GM04503 (cell line): ENCODE measurements around the gene CA5A.
A peak's percentile ranks its signal among the peaks of the same experiment; 100 is the strongest.
"Not testable (repeated sequence)": the region's sequence is repeated elsewhere in the genome, so short reads cannot be mapped to it uniquely, and the experiment has no call there.

ENCODE experiments used
- DNase-seq: peaks from one replicate; pipeline ENCODE4 v3.0.0-alpha.2; 2012; ENCODE audit warnings: low read depth

CA5A gene

DNA sequence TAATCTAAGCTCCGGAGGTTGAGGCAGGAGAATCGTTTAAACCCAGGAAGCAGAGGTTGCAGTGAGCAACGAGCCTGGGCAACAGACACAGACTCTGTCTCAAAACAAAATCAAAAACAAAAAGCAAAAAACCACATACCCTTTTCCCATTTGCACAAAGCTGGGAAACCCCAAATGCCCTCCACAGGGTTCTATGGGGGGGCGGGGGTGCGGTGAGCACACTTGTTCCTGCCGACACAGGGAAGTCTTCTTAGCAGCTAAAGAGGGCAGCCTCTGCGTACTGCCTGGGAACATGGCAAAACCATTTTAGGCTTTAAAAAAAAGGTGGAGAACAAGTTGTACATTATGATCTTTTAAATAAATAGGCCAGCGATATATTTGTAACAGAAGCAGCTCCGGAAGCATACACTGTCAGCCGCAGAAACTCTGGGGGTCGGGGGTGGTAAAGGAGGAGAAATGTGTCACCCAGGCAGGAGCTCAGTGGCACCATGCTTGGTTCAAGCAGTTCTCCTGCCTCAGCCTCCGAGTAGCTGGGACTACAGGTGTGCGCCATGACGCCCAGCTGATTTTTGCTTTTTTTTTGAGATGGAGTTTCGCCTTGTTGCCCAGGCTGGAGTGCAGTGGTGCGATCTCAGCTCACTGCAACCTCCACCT is 70.3 kb downstream of the CA5A start:
- DNase-seq: not testable (repeated sequence)

DNA sequence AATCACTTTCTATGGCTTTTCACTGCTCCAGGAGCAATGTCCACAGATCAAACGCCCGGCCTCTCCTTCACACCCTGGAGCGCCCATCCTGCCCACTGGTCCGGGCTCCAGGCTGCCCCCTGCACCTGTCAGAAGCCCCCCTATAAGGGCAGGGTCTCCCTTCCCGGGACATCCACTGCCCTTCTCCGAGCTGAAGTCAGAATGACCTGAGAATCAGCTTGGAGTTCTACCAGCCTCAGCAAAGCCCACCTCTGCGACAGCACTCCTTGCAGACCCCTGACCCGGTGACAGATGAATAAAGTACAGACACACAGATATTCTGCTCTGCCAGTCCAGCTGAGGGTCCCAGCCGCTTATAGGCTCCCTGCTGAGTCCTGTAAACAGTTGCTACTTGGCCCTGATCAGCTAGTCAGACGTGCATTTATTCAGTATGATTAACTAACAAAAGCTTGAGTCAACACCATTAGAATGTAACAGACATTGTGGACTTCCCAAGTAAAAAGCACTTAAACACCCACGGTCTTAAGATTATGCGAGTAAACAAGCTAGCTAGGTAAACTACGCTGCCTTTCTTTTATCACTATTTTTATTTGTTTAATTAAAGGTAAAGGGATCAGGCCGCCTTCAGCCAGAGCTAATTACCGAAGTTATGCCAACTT is 71.9 kb downstream of the CA5A start:
- no peak for DNase-seq

DNA sequence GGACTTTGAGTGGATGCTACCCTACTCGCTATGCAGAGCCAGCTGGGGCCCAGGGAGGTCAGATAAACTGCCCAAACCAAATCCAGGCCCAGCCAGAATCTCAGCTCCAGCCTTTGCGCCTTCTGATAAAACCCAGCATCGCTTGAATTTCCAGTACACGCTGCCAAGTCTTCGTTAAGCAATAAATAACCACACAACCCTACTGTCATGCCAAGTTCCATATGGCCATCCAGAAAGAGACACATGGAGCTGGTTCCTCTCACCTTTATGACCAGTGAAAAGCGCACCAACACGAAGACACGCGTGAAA is 73.0 kb downstream of the CA5A start:
- DNase-seq: not testable (repeated sequence)

DNA sequence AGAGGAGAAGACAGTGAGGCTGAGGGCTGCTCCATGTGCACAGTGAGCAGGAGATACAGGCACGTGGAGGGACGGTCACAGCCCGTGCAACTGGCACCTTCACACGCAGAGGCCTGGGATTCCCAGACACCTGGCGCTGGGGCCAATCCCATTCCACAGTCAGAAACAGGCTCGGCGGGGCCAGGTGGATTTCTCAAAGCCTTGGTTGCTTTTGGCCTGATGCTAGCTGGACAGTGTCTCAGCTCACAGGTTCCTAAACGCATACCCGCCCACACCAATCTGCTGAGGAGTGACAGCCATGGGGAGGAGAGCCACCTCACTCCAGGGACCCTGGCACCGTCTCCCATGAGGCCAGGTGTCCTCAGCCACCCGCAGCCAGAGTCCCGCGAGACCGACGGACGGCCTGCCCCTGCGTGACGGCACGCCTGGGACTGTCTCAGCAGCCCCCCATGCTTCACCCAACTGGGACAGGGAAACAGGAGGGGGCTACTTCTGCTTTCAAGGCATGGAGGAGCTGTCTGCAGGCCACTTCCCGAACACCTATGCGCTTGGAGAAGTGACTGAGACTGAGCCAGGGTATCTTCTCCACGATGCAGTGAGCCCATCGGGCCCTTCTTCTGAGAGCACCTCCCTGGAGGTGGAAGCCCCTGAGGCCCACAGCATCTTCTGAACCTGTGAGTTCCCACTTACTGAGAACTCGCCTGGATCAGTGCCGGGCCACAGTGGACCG is 73.6 kb downstream of the CA5A start:
- DNase-seq: not testable (repeated sequence)

DNA sequence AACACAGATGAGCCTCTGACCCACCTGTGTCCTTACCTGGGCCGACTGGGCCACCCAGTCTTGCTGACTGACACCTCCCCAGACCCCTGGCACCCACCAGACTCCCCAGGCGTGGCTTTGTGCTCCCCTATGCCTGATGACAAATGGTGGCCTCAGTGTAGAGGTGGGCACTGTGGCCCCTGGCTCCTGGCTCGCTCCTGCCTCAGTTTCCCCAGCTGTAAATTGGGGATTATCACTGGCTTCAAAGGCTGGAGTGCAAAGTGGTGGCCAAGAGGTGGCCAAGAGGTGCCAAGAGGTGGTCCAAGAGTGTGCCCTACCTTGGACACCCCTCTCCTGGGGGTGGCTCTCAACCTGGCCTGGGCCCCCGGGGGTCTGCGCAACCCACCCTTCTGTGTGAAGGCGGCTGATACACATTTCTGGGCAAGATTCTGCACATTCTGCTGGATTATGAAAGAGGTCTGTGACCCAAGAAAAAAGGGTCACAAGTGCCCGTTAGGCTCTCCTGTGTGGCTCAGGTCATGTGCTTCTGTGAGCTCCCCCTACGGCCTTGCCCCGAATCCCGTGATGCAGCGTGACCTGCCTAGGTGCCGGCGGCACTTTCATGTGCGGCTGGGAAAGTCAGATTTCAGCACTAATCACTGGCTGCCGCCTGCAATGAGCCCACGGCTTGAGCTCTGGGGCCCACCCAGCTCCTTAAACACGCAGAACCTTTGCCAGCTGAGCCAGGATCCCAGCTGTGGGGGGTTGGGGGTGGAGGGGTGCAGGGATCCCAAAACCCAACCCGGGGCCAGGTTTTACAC is 74.8 kb downstream of the CA5A start:
- not testable (repeated sequence) for DNase-seq

DNA sequence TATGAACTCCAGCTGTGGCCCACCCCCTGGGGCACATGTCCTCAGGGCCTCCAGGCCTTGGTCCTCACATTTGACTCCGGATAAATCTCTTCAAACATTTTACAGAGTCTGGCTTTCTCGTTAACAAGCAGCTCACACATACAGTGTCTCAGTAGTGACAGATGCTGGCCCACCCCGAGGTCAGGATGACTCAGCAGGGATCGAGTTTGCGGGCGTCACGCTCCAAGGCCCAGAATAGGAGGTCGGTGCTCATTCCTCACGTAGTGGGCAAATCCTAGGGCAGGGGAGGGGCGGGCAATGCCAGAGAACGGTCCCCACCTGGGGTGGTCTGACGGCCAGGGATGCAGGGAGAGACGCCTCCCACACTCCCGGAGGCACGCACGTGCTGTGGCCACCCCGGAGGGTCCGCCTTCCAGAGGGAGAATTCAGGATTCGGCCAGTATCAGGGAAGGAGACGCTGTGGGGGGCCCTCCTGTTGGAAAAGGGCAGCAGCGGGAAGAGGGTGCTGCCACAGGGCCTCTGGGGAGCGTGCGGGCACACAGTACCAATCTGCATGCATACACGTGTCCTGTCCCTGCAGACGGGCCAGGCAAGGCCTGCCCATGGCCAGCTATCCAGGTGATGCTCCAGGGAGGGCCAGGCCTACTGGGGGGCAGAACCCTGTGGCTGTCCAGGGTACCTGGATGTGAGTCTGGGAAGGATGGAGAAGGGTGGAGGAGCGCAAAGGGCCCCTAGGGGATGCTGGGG is 75.6 kb downstream of the CA5A start:
- peak; percentile 19 for DNase-seq

DNA sequence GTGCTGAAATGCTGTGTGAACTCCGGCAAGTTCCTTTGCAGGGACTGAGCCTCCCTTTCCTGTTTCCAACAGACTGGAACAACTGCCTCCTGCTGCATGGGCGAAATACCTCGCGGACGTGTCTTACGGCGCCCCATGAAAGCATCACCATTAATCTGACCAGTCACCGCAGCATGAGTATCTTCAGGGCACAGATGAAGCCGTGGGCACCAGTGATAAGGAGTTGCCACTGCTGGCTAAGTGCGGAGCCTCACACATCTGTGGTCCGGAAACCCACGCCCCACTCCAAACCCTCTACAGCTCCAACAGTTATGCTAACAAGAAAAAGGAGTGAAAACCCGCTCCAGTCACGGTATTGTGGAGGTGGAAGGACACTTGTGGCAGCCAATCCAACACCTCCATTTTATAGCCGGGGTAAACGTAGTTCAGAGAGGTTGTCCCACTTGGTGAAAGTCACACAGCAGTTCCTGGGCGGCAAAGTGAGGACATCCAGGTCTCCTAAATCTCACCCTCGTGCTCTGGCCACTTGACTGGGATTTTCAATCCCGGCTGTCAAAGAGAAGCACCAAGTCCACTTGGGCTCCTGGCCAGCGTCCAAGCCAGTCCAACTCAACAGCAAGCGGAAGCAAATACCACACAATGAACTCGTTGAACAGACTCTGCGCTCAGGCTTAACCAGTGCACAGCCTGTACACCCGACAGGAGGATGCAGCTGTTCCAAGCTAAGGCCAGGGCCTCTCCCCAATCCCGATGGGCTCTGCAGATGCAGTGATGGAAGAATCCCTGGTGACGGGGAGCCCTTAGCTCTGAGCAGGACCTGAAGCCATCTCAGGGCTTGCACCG is 78.0 kb downstream of the CA5A start:
- DNase-seq: not testable (repeated sequence)

DNA sequence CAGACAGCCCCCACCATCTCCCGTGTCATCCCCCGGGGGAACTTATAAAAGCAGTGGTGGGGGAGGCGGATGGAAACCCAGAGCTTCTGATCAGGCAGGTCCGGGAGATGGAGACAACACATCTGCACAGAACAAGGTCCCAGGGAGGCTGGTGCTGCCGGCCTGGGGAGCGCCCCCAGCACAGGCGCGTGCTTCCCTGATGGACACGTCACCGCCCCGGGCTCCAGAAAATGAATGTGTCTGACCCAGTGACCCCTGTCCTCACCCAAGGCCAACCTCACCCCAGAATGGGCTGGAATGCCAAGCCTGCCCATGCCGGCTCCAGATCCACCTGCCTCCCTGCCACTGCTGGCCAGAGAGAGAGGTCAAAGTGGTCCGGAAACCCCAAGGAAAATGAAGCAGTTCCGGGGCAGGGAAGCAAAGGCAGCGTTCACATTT is 79.5 kb downstream of the CA5A start:
- DNase-seq: no peak

DNA sequence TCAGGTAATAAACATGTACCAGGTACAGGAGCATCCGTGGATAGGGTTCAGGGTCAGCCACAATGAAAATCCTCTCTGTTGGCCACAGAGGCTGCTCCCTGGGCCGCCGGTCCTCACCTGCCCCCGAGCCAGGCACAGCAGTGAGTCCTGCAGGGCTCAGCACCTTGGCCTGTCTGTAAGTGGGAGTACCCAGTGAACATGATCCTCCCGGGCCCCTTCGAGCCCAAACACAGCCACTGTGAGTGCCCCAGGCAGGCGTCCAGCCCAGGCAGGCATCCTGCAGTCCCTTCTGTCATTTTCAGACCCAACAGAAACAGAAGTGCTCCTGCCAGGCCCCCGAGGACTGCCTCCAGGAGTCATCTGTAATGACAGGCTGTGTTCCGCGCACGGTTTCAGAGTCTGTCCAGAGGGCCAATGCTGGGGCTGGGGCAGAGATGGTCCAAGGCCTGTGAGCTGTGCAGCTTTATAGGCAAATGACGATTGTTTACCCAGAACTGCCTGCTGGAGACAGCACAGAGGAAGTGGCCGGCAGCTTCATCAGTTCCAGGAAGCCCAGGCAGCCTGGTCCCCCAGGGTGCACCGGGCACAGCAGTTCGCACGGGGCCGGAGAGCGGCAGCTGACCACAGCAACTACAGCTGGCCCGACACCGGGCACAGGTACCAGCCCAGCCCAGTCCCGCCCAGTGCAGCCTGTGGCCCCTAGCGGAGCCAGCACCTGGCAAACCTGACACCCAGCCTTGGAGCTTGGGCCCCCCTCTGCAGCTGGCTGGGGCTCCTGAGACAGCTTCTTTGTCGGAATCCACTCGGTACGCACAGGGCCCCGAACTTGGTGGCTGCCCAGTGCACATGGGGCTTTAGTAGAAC is 80.2 kb downstream of the CA5A start:
- DNase-seq: no peak

DNA sequence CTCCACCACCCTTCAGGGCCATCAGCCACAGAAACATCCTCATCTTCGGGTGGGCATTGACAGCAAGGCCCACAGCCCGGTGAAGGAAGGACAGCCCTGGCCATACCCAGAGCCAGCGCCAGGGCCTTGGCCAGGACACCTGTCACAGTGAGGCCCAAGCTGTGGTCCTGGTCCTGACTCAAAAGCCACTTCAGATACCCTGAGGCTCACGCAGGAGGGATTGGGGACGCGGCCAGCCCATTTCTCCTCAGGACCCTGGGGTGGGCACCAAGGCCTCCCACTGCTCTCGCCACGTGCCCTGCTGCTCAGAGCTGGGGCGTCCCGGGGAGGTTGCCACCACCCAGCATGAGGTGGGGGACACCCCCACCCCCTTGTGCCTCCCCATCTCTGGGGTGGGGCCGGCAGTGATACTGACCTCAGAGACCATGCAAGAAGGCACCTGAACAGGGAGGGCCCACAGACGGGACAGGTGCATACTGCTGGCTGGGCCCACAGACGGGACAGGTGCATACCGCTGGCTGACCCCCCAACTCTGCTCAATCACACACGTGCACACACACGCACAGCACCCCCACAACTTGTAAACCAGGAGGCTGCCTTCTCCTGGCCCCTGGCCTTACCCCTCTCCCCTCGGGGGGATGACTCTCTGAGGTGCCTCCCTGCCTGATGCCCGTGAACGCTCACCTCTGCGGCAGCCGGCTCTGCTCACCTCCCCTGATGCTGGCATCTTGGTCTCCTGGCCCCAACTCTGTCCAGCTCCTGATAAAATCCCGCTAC is 81.2 kb downstream of the CA5A start:
- DNase-seq: no peak

DNA sequence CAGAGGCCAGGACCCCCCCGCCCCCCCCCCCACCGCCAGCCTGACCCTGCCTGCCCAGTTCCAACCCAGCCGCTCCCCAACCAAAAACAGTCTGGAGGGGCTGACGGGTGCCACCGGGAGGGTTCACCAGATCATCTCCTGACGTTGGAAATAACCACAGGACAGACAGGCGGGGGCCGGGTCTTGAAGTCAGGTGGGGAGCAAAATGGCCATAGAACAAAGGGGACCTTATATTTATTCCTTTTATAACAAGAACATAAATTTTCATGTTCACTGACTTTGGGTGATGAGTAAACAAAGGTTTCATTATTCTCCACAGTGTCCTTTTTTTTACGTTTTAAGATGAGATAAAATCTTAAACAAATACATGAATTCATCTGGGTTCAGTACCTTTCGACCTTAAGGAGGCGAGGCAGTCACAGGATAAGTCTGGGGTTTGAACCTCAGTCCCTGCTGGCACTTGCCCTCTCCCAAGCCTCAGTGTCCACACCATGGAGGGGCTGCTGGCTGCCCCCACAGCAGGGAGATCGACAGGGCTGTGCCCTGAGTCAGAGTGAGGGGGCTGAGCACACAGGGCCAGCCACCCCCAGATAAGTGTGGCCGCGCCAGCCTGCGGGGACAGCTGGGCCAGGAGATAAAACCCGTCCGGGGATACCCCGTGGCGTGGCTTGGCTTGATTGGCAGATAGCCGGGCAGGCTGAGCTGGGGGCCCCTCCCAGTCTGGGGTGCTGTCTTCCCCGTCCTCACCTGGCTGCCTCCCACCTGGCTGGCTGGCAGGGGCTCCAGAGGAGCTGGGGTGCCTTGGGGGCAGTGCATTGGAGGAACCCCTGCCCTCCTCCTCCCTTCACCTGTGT is 82.0 kb downstream of the CA5A start:
- no peak for DNase-seq

DNA sequence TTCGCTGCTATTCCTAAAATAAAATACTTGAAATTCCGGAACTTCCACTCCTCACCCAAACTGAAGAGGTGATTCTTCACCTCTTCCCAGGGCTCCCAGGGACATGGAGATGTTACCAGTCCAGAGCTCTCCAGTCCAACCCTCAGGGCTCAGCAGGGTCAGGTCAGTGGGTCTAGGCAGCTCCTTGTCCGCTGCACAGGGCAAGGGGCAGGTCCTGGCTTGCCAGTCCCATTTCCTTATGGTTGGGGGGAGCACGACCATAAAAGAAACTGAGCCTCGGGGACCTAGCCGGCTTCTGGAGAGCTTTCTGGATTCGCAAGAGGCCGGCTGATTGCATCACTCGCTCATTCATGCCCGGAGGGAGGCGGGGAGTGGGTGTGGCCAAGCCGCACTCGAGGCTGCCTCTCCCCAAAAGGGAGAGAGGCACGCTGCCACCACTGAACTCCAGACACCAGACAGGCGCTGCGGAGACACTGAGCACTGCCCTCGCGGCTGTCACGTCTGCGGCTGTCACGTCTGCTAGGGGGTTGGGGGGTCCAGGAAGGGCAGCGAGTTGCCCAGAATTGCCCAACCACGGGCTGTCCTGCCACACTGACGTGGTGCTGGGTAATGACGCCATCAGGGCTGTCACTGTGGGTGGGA is 82.8 kb downstream of the CA5A start:
- peak; percentile 52 for DNase-seq

DNA sequence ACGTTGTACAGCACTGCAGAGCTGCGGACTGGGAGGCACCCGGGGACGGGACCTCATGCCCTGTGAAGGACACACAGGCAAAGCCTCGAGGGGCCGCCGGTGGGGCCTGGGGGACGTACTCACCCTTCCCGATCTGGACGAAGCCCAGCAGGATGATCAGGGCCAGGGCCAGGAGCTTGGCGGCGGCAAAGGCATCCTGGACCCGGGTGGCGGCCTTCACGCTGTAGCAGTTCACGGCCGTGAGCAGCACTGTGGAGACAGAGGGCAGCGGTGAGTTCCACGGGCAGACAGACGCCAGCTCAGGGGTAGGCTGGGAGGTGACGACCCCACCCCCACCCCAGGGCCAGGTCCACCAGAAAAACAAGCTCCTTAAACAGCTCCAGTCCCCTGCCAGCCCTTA is 84.7 kb downstream of the CA5A start:
- DNase-seq: no peak

DNA sequence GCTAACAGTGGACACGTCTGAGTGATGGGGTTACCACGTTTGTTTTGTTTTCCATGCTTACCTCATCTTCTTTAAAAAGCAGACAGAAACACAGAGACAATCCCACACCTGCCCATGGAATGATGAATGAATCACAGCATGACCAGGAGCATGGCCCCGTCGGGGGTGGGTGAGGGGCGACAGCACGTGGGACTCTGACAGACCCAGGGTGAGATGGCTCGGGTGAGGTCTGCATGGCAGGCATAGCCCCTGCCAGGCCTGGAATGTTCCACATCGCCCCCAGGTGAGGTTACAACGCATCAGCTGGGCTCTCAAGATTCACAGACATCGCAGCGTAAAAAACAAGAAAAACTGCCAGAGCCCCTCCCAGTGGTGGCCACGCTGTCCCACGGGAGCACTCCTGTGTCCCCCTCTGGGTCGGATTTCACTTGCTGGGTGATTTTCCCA is 85.2 kb downstream of the CA5A start:
- DNase-seq: no peak

DNA sequence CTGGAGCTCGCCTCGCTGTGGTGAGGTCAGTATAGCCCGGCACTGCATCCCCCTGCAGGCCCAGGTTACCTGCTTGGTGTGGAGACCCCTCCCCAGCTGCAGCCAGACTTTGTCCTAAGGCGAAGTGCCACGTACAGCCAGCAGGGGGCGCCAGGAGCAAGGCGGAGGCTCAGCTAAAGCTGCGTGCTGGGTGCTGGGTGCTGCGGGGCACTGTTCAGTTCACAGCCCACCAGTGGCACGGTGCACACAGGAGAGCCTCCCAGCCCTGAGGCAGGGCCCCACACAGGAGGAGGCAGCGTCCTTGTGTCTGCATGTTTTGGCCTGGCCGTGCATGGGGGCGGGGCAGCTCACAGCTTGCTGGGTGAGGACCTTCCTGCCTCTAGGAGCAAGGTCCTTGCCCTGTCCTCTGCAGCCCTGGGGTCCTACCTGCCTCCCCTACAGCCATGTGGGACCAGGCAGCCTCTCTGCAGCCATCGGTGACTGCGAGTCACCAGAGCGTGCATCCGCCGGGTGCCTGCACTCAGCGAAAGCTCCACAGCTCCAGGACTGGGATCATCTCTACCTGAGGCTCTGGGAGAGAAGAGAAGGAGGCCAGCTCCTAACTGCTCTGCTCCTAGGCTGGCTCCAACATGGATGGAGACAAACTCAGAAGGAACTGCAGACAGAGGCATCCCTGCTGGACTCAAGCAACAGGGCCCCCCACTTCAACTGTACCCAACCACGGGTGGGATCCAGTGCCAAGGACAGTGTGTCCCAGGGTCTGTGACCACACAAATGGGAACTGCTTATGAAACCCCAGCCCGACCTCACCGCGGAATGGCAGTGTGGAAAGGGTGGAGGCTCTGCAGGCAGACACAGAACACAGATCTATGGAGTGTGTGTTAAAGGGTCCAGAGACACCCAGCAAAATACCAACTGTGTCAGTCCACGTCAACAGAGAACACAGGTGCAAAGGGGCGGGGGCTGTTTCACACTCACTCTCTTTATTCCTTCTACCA is 86.0 kb downstream of the CA5A start:
- DNase-seq: no peak

DNA sequence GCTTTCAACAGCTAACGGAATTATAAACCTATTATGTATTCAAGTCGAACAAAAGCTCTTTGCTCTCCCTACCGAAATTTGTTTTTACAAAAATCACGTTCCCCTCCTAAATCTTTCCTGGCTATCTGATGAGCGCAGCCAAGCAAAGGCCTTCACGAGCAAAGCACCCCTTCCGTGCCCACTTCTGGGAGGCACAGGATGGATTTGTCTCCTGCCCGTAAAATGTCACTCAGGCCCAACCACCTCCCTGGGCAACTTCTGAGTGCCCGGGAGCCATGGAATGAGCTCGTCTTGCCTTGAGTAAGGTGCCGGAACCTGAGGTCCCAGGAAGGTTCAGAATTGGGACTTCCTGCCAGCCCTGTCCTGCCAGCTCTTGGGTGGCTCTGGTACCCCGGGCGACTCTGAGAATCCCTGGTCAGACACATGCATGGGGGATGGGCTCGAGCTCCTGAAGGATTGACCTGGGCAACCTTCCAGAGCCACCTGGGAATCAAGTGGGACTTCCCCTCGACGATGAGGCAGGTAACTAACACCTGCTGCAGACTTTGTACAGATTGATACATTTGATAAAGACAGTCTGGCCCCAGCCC is 86.8 kb downstream of the CA5A start:
- DNase-seq: no peak
